ENCODE measurements around the gene KLHDC9.

DNA sequence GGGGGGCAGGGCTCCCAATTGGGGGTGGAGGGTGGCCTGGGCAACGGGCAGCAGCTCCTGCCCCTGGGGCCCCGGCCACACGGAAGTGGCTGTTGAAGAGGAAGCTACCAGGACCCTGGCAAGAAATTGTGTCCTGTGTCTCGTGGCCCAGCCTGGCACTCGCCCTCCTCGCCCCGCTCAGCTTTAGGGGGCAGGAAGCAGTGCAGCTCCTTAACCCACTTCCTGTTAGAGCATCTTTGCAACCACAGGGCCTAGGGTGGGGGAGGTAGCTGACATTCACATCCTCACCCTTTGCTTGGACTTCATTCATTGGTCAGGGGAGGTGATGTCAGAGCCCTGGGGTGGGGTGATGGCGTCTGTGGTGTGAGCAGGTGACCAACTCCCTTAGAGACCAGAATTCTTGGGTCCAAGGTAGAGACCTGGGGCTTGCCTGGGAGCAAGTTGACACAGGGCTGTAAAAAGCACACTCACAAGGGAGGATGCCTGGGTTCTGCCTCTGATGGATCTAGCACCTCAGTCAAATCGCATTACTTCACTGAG lies 28.4 kb upstream of the KLHDC9 start, which contains the start of gene ARHGAP30:
- TF ChIP-seq, protein P1, sequence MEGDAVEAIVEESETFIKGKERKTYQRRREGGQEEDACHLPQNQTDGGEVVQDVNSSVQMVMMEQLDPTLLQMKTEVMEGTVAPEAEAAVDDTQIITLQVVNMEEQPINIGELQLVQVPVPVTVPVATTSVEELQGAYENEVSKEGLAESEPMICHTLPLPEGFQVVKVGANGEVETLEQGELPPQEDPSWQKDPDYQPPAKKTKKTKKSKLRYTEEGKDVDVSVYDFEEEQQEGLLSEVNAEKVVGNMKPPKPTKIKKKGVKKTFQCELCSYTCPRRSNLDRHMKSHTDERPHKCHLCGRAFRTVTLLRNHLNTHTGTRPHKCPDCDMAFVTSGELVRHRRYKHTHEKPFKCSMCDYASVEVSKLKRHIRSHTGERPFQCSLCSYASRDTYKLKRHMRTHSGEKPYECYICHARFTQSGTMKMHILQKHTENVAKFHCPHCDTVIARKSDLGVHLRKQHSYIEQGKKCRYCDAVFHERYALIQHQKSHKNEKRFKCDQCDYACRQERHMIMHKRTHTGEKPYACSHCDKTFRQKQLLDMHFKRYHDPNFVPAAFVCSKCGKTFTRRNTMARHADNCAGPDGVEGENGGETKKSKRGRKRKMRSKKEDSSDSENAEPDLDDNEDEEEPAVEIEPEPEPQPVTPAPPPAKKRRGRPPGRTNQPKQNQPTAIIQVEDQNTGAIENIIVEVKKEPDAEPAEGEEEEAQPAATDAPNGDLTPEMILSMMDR (conservative IDR thresholded peaks at IDR 0.05): no peak
- TF ChIP-seq ZFX (IDR thresholded peaks at IDR 0.05): no peak
